ENCODE data around the gene TRIM26.

Gene TRIM26

DNA sequence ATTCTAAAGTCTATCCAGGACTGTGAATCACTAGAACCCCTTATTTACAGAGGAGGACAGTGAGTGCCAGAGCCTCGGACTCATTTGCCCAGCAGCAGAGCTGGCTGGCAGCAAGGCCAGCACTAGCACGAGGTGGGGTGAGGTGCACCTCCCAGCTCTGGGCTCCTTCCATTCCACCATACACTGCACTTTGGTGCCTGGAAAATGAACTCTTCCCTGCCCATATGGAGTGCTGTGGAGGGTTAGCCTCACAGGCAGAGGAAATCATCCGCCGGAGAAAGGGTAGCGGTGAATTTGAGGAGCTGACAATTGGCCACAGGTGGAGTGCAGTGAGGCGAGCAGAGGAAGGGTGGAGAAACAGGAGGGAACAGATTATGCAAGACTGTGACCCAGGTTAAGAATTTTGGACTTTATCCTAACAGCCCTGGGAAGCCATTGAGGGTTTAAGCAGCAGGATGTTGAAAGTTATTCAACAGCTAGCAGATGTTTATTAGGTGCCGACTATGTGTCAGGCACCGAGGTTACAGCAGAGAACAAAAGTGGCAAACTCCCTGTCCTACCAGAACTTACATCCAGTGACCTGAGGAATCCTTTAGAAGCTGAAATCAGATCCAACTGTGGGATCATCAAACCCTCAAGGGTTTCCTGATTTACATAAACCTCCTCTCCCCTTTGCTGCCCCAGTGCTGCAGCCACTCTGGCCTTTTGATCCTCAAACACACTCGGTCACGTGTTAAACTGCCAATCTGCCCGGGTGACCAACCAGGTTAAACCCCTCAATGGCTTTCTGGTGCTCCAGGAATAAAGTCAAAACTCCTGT, 6.2 kb downstream of the TRIM26 start:
- Histone ChIP-seq H3K27ac (ENCODE audit: low read length) (peak overlapping the region; percentile 65), H3K4me3 (ENCODE audit: low read depth in 1 of 2, low read length in 2 of 2) (no peak overlapping the region), H3K9me3 (ENCODE audit: control insufficient read depth in 1 of 2, low read length in 2 of 2) (no peaks in the 10 kb centered on the region), H3K4me1 (ENCODE audit: control insufficient read depth in 1 of 2, insufficient read depth in 2 of 2, low read length in 2 of 2) (peaks cover 16 to 37% of the 10 kb centered on the region in 2 donors), H3K36me3 (ENCODE audit: control insufficient read depth in 1 of 2, insufficient read depth in 2 of 2, low read length in 2 of 2) (no peaks in the 10 kb centered on the region), H3K27me3 (ENCODE audit: low read depth, low read length) (no peaks in the 10 kb centered on the region)

DNA sequence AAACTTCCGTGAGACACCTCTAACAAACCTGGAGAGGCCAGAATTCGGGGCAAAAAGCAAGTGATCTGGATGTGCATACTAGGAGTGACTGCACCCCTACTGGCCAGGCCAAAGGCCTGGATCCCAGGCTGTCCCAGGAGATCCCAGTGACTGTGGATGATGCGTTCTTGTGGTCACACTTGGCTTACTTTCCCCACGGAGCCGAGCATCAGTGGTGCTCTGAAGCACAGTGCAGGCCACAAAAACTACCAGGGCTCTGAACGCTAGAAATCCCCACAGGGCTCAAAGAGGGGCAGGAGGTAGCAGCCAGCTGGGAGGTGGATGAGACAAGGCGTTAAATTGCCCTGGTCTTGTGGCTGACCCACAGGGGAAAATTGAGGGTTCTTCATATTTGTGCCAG, 7.1 kb downstream of the TRIM26 start:
- Histone ChIP-seq H3K9me3 (ENCODE audit: control insufficient read depth in 1 of 2, low read length in 2 of 2) (no peaks in the 10 kb centered on the region), H3K36me3 (ENCODE audit: control insufficient read depth in 1 of 2, insufficient read depth in 2 of 2, low read length in 2 of 2) (peaks cover 0 to 1% of the 10 kb centered on the region in 2 donors), H3K27ac (ENCODE audit: low read length) (no peak overlapping the region), H3K4me1 (ENCODE audit: control insufficient read depth in 1 of 2, insufficient read depth in 2 of 2, low read length in 2 of 2) (peaks cover 16 to 32% of the 10 kb centered on the region in 2 donors), H3K27me3 (ENCODE audit: low read depth, low read length) (no peaks in the 10 kb centered on the region), H3K4me3 (ENCODE audit: low read depth in 1 of 2, low read length in 2 of 2) (no peak overlapping the region)

DNA sequence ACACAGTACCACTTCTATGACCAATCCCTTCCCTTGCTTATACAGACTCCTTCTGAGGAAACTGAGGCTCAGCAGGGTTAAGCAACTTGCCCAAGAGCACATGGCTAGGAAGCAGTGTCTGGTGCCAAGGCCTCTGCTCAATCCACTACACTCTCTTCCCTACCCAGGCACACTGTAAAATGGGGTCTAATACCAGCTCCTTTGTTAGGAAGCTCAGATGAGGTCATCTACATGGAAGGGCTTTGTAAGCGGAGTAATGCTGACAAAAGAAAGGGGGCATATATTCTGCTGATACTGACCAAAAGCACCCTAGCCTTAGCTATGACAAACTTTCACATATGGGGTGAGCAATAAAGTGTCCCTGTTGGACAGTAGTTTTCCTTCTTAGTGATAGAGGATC, 9.1 kb downstream of the TRIM26 start:
- peaks cover 16 to 20% of the 10 kb centered on the region in 2 donors for H3K4me1 ChIP-seq (ENCODE audit: control insufficient read depth in 1 of 2, insufficient read depth in 2 of 2, low read length in 2 of 2)
- no peak overlapping the region for H3K27ac ChIP-seq (ENCODE audit: low read length)
- no peak overlapping the region for H3K4me3 ChIP-seq (ENCODE audit: low read depth in 1 of 2, low read length in 2 of 2)
- H3K27me3 ChIP-seq (ENCODE audit: low read depth, low read length): no peaks in the 10 kb centered on the region
- H3K36me3 ChIP-seq (ENCODE audit: control insufficient read depth in 1 of 2, insufficient read depth in 2 of 2, low read length in 2 of 2): peaks cover 12 to 15% of the 10 kb centered on the region in 2 donors
- H3K9me3 ChIP-seq (ENCODE audit: control insufficient read depth in 1 of 2, low read length in 2 of 2): no peaks in the 10 kb centered on the region

GRCh38 chr6:30202366-30202765, 10.8 kb downstream of the TRIM26 start:
- H3K9me3 ChIP-seq (ENCODE audit: control insufficient read depth in 1 of 2, low read length in 2 of 2): no peaks in the 10 kb centered on the region
- no peaks in the 10 kb centered on the region for H3K27me3 ChIP-seq (ENCODE audit: low read depth, low read length)
- H3K4me3 ChIP-seq (ENCODE audit: low read depth in 1 of 2, low read length in 2 of 2): no peak overlapping the region
- no peak overlapping the region for H3K27ac ChIP-seq (ENCODE audit: low read length)
- peaks cover 25 to 31% of the 10 kb centered on the region in 2 donors for H3K36me3 ChIP-seq (ENCODE audit: control insufficient read depth in 1 of 2, insufficient read depth in 2 of 2, low read length in 2 of 2)
- H3K4me1 ChIP-seq (ENCODE audit: control insufficient read depth in 1 of 2, insufficient read depth in 2 of 2, low read length in 2 of 2): peaks cover 11 to 13% of the 10 kb centered on the region in 2 donors

- Histone ChIP-seq H3K27me3 (ENCODE audit: low read depth, low read length) (no peaks in the 10 kb centered on the region), H3K9me3 (ENCODE audit: control insufficient read depth in 1 of 2, low read length in 2 of 2) (no peaks in the 10 kb centered on the region), H3K4me1 (ENCODE audit: control insufficient read depth in 1 of 2, insufficient read depth in 2 of 2, low read length in 2 of 2) (peaks cover 0 to 4% of the 10 kb centered on the region in 2 donors), H3K36me3 (ENCODE audit: control insufficient read depth in 1 of 2, insufficient read depth in 2 of 2, low read length in 2 of 2) (peaks cover 38 to 47% of the 10 kb centered on the region in 2 donors), H3K27ac (ENCODE audit: low read length) (no peak overlapping the region), H3K4me3 (ENCODE audit: low read depth in 1 of 2, low read length in 2 of 2) (no peak overlapping the region)
These were observed 12.5 kb downstream of the TRIM26 start for GRCh38 chr6:30200551-30201281.

GRCh38 chr6:30198166-30199084, 14.8 kb downstream of the TRIM26 start:
- Histone ChIP-seq H3K4me3 (ENCODE audit: low read depth in 1 of 2, low read length in 2 of 2) (no peak overlapping the region), H3K9me3 (ENCODE audit: control insufficient read depth in 1 of 2, low read length in 2 of 2) (no peaks in the 10 kb centered on the region), H3K27me3 (ENCODE audit: low read depth, low read length) (no peaks in the 10 kb centered on the region), H3K27ac (ENCODE audit: low read length) (no peak overlapping the region), H3K4me1 (ENCODE audit: control insufficient read depth in 1 of 2, insufficient read depth in 2 of 2, low read length in 2 of 2) (peaks cover 0 to 4% of the 10 kb centered on the region in 2 donors), H3K36me3 (ENCODE audit: control insufficient read depth in 1 of 2, insufficient read depth in 2 of 2, low read length in 2 of 2) (peaks cover 52 to 62% of the 10 kb centered on the region in 2 donors)

DNA sequence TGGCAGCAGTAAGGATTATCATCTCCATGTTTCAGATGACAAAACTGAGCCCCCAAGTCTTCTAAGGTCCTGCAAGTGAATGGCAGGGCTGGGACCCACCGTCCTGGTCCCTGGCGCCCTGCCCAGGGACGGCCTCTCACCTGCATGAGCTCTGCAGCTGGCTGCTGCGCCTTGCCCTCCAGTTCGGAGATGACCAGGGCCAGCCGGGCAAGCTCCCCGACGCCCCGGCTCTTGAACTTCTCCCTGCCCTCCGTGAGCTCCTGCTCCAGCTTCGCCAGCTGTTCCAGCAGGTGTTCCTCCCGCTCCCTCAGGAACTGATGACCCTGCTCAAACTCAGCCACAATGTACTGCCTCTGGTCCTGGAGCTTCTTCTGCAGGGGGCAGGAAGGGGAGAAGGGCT, 16.8 kb downstream of the TRIM26 start:
- Histone ChIP-seq H3K4me3 (ENCODE audit: low read depth in 1 of 2, low read length in 2 of 2) (no peak overlapping the region), H3K4me1 (ENCODE audit: control insufficient read depth in 1 of 2, insufficient read depth in 2 of 2, low read length in 2 of 2) (no peaks in the 10 kb centered on the region), H3K36me3 (ENCODE audit: control insufficient read depth in 1 of 2, insufficient read depth in 2 of 2, low read length in 2 of 2) (peaks cover 61 to 70% of the 10 kb centered on the region in 2 donors), H3K27me3 (ENCODE audit: low read depth, low read length) (no peaks in the 10 kb centered on the region), H3K27ac (ENCODE audit: low read length) (no peak overlapping the region), H3K9me3 (ENCODE audit: control insufficient read depth in 1 of 2, low read length in 2 of 2) (no peaks in the 10 kb centered on the region)

GRCh38 chr6:30195951-30196350, 17.3 kb downstream of the TRIM26 start:
- H3K4me3 ChIP-seq (ENCODE audit: low read depth in 1 of 2, low read length in 2 of 2): no peak overlapping the region
- H3K9me3 ChIP-seq (ENCODE audit: control insufficient read depth in 1 of 2, low read length in 2 of 2): no peaks in the 10 kb centered on the region
- H3K36me3 ChIP-seq (ENCODE audit: control insufficient read depth in 1 of 2, insufficient read depth in 2 of 2, low read length in 2 of 2): peaks cover 61 to 71% of the 10 kb centered on the region in 2 donors
- no peaks in the 10 kb centered on the region for H3K4me1 ChIP-seq (ENCODE audit: control insufficient read depth in 1 of 2, insufficient read depth in 2 of 2, low read length in 2 of 2)
- H3K27ac ChIP-seq (ENCODE audit: low read length): no peak overlapping the region
- no peaks in the 10 kb centered on the region for H3K27me3 ChIP-seq (ENCODE audit: low read depth, low read length)

DNA sequence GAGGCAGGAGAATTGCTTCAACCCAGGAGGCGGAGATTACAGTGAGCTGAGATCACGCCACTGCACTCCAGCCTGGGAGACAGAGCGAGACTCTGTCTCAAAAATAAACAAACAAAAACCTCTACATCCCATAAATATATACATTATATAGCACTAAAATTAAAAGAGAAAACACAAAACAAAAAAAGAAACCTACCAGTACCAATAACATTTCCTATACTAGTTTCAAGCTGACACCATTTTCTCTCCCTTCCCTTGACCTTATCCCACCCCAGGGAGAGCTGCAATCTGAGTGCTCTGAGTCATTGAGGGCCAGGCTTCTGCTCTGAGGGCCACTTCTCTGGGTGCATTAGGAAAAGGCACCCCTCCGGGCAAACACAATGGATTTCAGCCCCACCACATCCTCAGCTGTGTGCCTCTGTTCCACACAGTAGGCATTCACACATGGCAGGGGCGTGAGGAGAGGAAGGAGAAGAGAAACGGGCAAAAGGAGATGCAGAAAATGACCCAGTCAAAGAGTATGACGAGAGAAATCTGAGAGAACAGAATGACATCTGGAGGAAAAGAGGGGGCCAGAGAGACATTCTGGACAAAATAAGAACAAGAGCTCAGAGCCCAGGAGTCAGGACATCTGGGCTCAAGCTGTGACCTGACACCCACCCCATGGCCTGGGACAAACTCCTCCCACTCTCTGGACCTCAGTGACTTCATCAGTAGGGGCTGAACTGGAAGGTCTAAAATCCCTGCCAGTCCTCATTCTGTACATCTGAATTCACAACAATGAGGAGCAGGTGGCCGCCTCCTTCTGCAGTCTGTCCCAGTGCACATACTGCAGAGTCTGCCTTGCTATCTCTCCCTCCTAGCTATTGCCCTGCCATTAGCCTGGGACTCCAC, 18.2 kb downstream of the TRIM26 start:
- Histone ChIP-seq H3K27me3 (ENCODE audit: low read depth, low read length) (no peaks in the 10 kb centered on the region), H3K4me3 (ENCODE audit: low read depth in 1 of 2, low read length in 2 of 2) (no peak overlapping the region), H3K9me3 (ENCODE audit: control insufficient read depth in 1 of 2, low read length in 2 of 2) (no peaks in the 10 kb centered on the region), H3K36me3 (ENCODE audit: control insufficient read depth in 1 of 2, insufficient read depth in 2 of 2, low read length in 2 of 2) (peaks cover 61 to 71% of the 10 kb centered on the region in 2 donors), H3K27ac (ENCODE audit: low read length) (no peak overlapping the region), H3K4me1 (ENCODE audit: control insufficient read depth in 1 of 2, insufficient read depth in 2 of 2, low read length in 2 of 2) (no peaks in the 10 kb centered on the region)

DNA sequence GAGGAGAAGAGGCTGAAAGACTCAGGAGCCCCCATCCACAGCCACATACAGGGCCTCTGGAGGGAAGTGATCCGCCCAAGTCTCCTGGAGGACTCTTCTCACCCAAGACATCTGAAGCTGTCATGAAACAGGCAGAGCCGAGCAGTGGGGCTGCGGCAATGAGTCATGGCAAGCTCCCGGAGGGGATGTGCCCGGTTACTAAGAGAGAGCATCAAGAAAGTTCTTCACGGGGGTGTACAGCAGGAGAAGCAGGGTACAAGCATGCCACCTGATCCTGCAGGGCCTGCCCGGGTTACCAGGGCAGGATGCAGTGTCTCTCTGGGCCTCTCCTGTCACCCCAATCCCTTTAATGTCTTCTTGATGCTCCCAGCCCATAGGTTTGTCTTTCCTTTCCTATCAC, 21.1 kb downstream of the TRIM26 start:
- Histone ChIP-seq H3K4me1 (ENCODE audit: control insufficient read depth in 1 of 2, insufficient read depth in 2 of 2, low read length in 2 of 2) (no peaks in the 10 kb centered on the region), H3K4me3 (ENCODE audit: low read depth in 1 of 2, low read length in 2 of 2) (no peak overlapping the region), H3K27ac (ENCODE audit: low read length) (no peak overlapping the region), H3K9me3 (ENCODE audit: control insufficient read depth in 1 of 2, low read length in 2 of 2) (no peaks in the 10 kb centered on the region), H3K36me3 (ENCODE audit: control insufficient read depth in 1 of 2, insufficient read depth in 2 of 2, low read length in 2 of 2) (peaks cover 65 to 70% of the 10 kb centered on the region in 2 donors), H3K27me3 (ENCODE audit: low read depth, low read length) (no peaks in the 10 kb centered on the region)

Measured in muscle layer of duodenum (tissue), 2 donors.